ENCODE results near the gene SSUH2. TPM values are rescaled to one million over a fixed set of nuclear protein-coding genes. Genes with fewer than 3 reads are reported as not detected.

The SSUH2 gene
- total and polyA plus RNA-seq, 2 experiments from 2014 or later = 19.7 to 21.3 TPM

DNA sequence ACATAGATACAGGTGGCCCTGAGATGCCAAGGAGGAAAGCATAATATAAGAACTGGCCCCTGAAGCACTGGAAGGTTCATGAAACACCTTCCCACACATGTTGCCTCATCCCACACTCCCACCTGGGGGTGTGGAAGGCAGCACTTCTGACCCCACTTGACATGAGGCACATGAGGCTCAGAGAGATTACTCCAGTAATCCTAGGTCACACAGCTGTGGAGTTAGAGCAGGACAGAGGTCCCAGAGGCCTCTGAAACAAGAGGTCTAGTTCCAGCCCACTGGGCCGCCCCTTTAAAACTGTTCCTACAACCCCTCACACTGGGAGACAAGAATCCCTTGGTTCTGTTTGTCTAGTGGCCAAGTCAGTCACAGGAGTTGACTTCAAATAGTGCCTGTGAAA, 7.2 kb downstream of the SSUH2 start:
- Histone ChIP-seq H2AFZ (no peak overlapping the region), H3K36me3 (replicated peaks; ENCODE audit: insufficient read depth, low read depth) (no peaks in the 10 kb centered on the region), H3K9me3 (ENCODE audit: low read depth) (no peaks in the 10 kb centered on the region), H3K9me2 (replicated peaks; ENCODE audit: insufficient read depth) (no peaks in the 10 kb centered on the region), H3K4me1 (ENCODE audit: insufficient read depth) (no peaks in the 10 kb centered on the region), H3K4me2 (no peak overlapping the region), H3K4me3 (no peak overlapping the region), H3K79me2 (no peaks in the 10 kb centered on the region), H3K27me3 (no peaks in the 10 kb centered on the region), H4K20me1 (ENCODE audit: insufficient read depth, poor library complexity, severe bottlenecking) (no peaks in the 10 kb centered on the region), H3K27ac (no peak overlapping the region)
- 95% methylated on average over 1 of the region's 1 CpG for WGBS (ENCODE audit: low lambda C conversion rate, missing lambda C conversion rate)
- DNase-seq (ENCODE audit: low spot score) = no peak
- TF ChIP-seq EZH2phosphoT487 (IDR thresholded peaks at IDR 0.05; ENCODE audit: low read depth, severe bottlenecking, unreplicated experiment) = no peak
- TF ChIP-seq EZH2 (IDR thresholded peaks at IDR 0.05; ENCODE audit: borderline replicate concordance) = no peak
- no peak for TF ChIP-seq CTCF (IDR thresholded peaks at IDR 0.05; ENCODE audit: poor library complexity)

GRCh38 chr3:8635631-8636030, 9.0 kb downstream of the SSUH2 start:
- Histone ChIP-seq H2AFZ (no peak overlapping the region), H3K9me3 (ENCODE audit: low read depth) (no peaks in the 10 kb centered on the region), H4K20me1 (ENCODE audit: insufficient read depth, poor library complexity, severe bottlenecking) (no peaks in the 10 kb centered on the region), H3K27ac (peak overlapping the region; percentile 27), H3K27me3 (no peaks in the 10 kb centered on the region), H3K9me2 (replicated peaks; ENCODE audit: insufficient read depth) (no peaks in the 10 kb centered on the region), H3K4me3 (no peak overlapping the region), H3K4me2 (no peak overlapping the region), H3K79me2 (no peaks in the 10 kb centered on the region), H3K36me3 (replicated peaks; ENCODE audit: insufficient read depth, low read depth) (no peaks in the 10 kb centered on the region), H3K4me1 (ENCODE audit: insufficient read depth) (no peaks in the 10 kb centered on the region)
- no peak for DNase-seq (ENCODE audit: low spot score)
- no peak for TF ChIP-seq EZH2phosphoT487 (IDR thresholded peaks at IDR 0.05; ENCODE audit: low read depth, severe bottlenecking, unreplicated experiment)
- peak; percentile 16 for TF ChIP-seq CTCF (IDR thresholded peaks at IDR 0.05; ENCODE audit: poor library complexity)
- 74% methylated on average over 7 of the region's 7 CpGs for WGBS (ENCODE audit: low lambda C conversion rate, missing lambda C conversion rate)

- no peak overlapping the region for H3K4me2 ChIP-seq
- no peak for DNase-seq (ENCODE audit: low spot score)
- no peak overlapping the region for H2AFZ ChIP-seq
- H3K9me2 ChIP-seq (replicated peaks; ENCODE audit: insufficient read depth) = no peaks in the 10 kb centered on the region
- H3K36me3 ChIP-seq (replicated peaks; ENCODE audit: insufficient read depth, low read depth) = no peaks in the 10 kb centered on the region
- no peaks in the 10 kb centered on the region for H3K27me3 ChIP-seq
- H4K20me1 ChIP-seq (ENCODE audit: insufficient read depth, poor library complexity, severe bottlenecking) = no peaks in the 10 kb centered on the region
- no peaks in the 10 kb centered on the region for H3K4me1 ChIP-seq (ENCODE audit: insufficient read depth)
- no peaks in the 10 kb centered on the region for H3K79me2 ChIP-seq
- H3K4me3 ChIP-seq = no peak overlapping the region
- WGBS (ENCODE audit: low lambda C conversion rate, missing lambda C conversion rate) = 73% methylated on average over 2 of the region's 2 CpGs
- TF ChIP-seq EZH2 (IDR thresholded peaks at IDR 0.05; ENCODE audit: borderline replicate concordance) (no peak), EZH2phosphoT487 (IDR thresholded peaks at IDR 0.05; ENCODE audit: low read depth, severe bottlenecking, unreplicated experiment) (no peak), CTCF (IDR thresholded peaks at IDR 0.05; ENCODE audit: poor library complexity) (no peak)
- no peaks in the 10 kb centered on the region for H3K9me3 ChIP-seq (ENCODE audit: low read depth)
- peak overlapping the region; percentile 27 for H3K27ac ChIP-seq
Measured at GRCh38 chr3:8635125-8635524, 9.5 kb downstream of the SSUH2 start.
